Stomach smooth muscle (tissue), 2 donors: Measurements from ENCODE around the gene PFDN4.
A peak's percentile ranks its signal among the peaks of the same experiment; 100 is the strongest.

ENCODE experiments used
- H3K27ac ChIP-seq: one replicate; pipeline ENCODE4 v1.7.0; 2013; ENCODE audit warnings: mild to moderate bottlenecking, low read length, inconsistent platforms
- H3K27me3 ChIP-seq, 2 donors: one replicate each; pipeline ENCODE4 v1.7.0; 2013; ENCODE audit warnings: low read length in 2 of 2; ENCODE audit not compliant: insufficient read depth in 2 of 2, control insufficient read depth in 1 of 2
- H3K36me3 ChIP-seq, 2 donors: one replicate each; pipeline ENCODE4 v1.7.0; 2013; ENCODE audit warnings: low read length in 2 of 2; ENCODE audit not compliant: control insufficient read depth in 2 of 2, insufficient read depth in 2 of 2
- H3K4me1 ChIP-seq: one replicate; pipeline ENCODE4 v1.7.0; 2013; ENCODE audit warnings: low read length; ENCODE audit not compliant: control insufficient read depth, insufficient read depth
- H3K4me3 ChIP-seq, 2 donors: one replicate each; pipeline ENCODE4 v1.7.0; 2013; ENCODE audit warnings: low read length in 2 of 2
- H3K9ac ChIP-seq, 2 donors: one replicate each; pipeline ENCODE4 v1.7.0; 2013; ENCODE audit warnings: low read length in 2 of 2, mild to moderate bottlenecking in 1 of 2
- H3K9me3 ChIP-seq, 2 donors: one replicate each; pipeline ENCODE4 v1.7.0; 2013; ENCODE audit warnings: low read length in 2 of 2; ENCODE audit not compliant: control insufficient read depth in 2 of 2
- donor health status: healthy.
- donor health status: Pancreatic carcinoma.

PFDN4 gene

DNA sequence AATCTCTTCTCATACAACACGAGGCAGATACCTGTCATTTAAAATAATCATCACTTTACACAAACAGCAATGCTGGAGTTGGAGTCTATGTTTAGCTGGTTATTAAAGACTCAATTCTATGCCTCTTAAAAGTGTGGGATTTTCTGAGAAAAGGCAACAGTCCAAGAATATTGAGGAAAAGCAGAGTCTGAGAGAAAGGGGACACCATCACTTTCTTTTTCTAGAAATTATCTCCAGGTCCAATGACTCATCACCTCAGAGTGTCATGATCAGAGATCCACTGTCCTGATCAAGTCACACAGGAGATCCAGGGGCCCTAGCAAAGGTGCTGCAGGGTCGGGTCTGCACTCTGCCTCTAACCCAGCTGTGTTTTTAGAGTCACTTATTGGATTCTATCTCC, 42.1 kb upstream of the PFDN4 start:
- peaks cover 17 to 18% of the 10 kb centered on the region in 2 donors for H3K27me3 ChIP-seq
- H3K4me3 ChIP-seq: no peak overlapping the region
- no peak overlapping the region for H3K9ac ChIP-seq

GRCh38 chr20:54166987-54167662, 40.8 kb upstream of the PFDN4 start:
- Histone ChIP-seq H3K4me3 (no peak overlapping the region), H3K9ac (no peak overlapping the region), H3K36me3 (no peaks in the 10 kb centered on the region), H3K27me3 (peaks cover 25 to 26% of the 10 kb centered on the region in 2 donors), H3K27ac (no peak overlapping the region), H3K9me3 (no peaks in the 10 kb centered on the region), H3K4me1 (no peaks in the 10 kb centered on the region)

More for the DNA sequence above, 42.1 kb upstream of the PFDN4 start:
- H3K9me3 ChIP-seq: no peaks in the 10 kb centered on the region
- no peak overlapping the region for H3K27ac ChIP-seq
- H3K36me3 ChIP-seq: no peaks in the 10 kb centered on the region
- no peaks in the 10 kb centered on the region for H3K4me1 ChIP-seq

- Histone ChIP-seq H3K9me3 (no peaks in the 10 kb centered on the region), H3K36me3 (no peaks in the 10 kb centered on the region), H3K4me3 (no peak overlapping the region), H3K4me1 (peaks cover 2% of the 10 kb centered on the region), H3K27me3 (peaks cover 31 to 37% of the 10 kb centered on the region in 2 donors), H3K27ac (no peak overlapping the region), H3K9ac (no peak overlapping the region)
Measured at GRCh38 chr20:54167909-54168872, 39.7 kb upstream of the PFDN4 start.

GRCh38 chr20:54168961-54169862, 38.7 kb upstream of the PFDN4 start:
- Histone ChIP-seq H3K27me3 (peaks cover 36 to 47% of the 10 kb centered on the region in 2 donors), H3K4me1 (peaks cover 11% of the 10 kb centered on the region), H3K36me3 (no peaks in the 10 kb centered on the region), H3K27ac (no peak overlapping the region), H3K9me3 (no peaks in the 10 kb centered on the region), H3K4me3 (no peak overlapping the region), H3K9ac (no peak overlapping the region)

DNA sequence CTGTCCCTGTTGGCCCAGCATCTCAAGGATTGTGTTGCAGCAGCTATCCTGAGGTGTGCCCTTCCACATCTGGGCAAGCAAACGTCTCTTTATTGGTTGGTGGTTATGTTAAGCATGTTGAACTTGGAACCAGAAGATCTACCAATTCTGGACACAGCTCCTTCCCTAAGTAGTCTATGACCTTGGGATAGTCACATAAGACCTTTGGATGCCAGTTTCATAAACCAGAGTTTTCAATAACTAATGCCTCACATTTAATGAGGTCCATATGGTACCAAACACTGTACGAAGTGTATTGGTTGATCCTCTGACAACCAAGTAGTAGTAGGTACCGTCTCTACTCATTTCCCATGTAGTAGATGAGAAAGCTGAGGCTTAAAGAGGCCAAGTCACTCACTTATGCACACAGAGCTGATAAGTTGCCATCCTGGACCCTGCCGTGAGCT, 37.8 kb upstream of the PFDN4 start:
- no peak overlapping the region for H3K9ac ChIP-seq
- H3K36me3 ChIP-seq: no peaks in the 10 kb centered on the region
- H3K27ac ChIP-seq: no peak overlapping the region
- H3K27me3 ChIP-seq: peaks cover 41 to 50% of the 10 kb centered on the region in 2 donors
- H3K9me3 ChIP-seq: no peaks in the 10 kb centered on the region
- H3K4me3 ChIP-seq: no peak overlapping the region
- H3K4me1 ChIP-seq: peaks cover 11% of the 10 kb centered on the region

GRCh38 chr20:54170963-54171362, 36.9 kb upstream of the PFDN4 start:
- Histone ChIP-seq H3K4me3 (no peak overlapping the region), H3K4me1 (peaks cover 11% of the 10 kb centered on the region), H3K27me3 (peaks cover 42 to 50% of the 10 kb centered on the region in 2 donors), H3K27ac (no peak overlapping the region), H3K9ac (no peak overlapping the region), H3K36me3 (no peaks in the 10 kb centered on the region), H3K9me3 (no peaks in the 10 kb centered on the region)

DNA sequence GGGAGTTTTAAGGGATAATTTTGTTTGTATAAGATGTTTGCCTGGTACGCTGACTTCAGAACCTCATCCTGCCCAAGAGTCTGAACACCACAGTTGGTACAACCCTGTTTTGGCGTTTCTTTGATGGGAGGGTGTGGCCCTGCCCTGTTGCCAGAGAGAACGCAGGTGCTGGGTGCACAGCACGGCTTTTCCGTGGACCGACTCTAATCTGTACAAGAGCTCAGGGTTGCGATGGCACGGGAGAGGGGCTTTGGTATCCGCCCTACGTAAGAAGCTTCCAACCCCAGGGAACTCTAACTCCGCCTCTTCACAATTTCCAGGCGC, 35.4 kb upstream of the PFDN4 start:
- no peaks in the 10 kb centered on the region for H3K36me3 ChIP-seq
- H3K9ac ChIP-seq: no peak overlapping the region
- no peaks in the 10 kb centered on the region for H3K9me3 ChIP-seq
- no peak overlapping the region for H3K4me3 ChIP-seq
- H3K27me3 ChIP-seq: peaks cover 42 to 50% of the 10 kb centered on the region in 2 donors
- peaks cover 11% of the 10 kb centered on the region for H3K4me1 ChIP-seq
- no peak overlapping the region for H3K27ac ChIP-seq

- peaks cover 11% of the 10 kb centered on the region for H3K4me1 ChIP-seq
- H3K4me3 ChIP-seq: peak overlapping the region in 1 of 2 donors; percentile 29
- no peaks in the 10 kb centered on the region for H3K9me3 ChIP-seq
- peaks cover 41 to 48% of the 10 kb centered on the region in 2 donors for H3K27me3 ChIP-seq
- no peak overlapping the region for H3K9ac ChIP-seq
- no peak overlapping the region for H3K27ac ChIP-seq
- no peaks in the 10 kb centered on the region for H3K36me3 ChIP-seq
Measured at GRCh38 chr20:54172856-54173652, 34.8 kb upstream of the PFDN4 start.

- Histone ChIP-seq H3K4me1 (peaks cover 11% of the 10 kb centered on the region), H3K9me3 (no peaks in the 10 kb centered on the region), H3K27ac (no peak within 1 kb of the TSS), H3K36me3 (no peaks in the 10 kb centered on the region), H3K27me3 (peaks cover 39 to 47% of the 10 kb centered on the region in 2 donors), H3K4me3 (peak within 1 kb of the TSS in 1 of 2 donors; percentile 29), H3K9ac (no peak within 1 kb of the TSS)
Measured at GRCh38 chr20:54173653-54174456, 34.0 kb upstream of the PFDN4 start, which contains the start of gene CYP24A1. Gene CYP24A1 (minus strand): TSS chr20:54173986. CDS start chr20:54173579, 407 bp downstream.
